ENCODE results near the gene TMED5. TPM values are rescaled to one million over a fixed set of nuclear protein-coding genes. Genes with fewer than 3 reads are reported as not detected.

The TMED5 gene
- total RNA-seq, 1 experiment from 2014 or later: 80.5 TPM

DNA sequence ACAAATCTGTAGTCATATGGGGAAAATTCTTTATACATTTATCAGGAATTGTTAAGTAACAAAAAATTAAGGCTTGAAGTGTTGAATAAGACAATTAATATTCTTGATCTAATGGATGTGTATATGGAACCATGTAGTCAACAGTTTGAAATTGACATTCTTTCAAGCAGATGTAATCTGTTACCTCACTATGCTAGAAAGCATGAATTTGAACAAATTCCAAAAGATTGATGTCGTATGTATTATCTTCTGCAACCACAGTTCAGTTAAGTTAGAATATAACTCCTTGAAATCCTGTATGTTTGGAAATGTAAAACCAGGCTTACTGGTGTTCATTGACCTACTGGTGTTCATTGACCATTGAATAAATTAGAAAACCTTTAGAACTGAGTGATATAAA, 16.4 kb upstream of the TMED5 start:
- H3K27ac Mint-ChIP-seq (ENCODE audit: low read depth, unreplicated experiment): no peak overlapping the region
- no TSS peak for BruUV-seq (replicated peaks)
- intact Hi-C loops (cut with micrococcal nuclease): no loop called here
- no peak overlapping the region for H3K4me3 Mint-ChIP-seq (ENCODE audit: unreplicated experiment)
- peaks cover 5% of the 10 kb centered on the region for H3K4me1 Mint-ChIP-seq (ENCODE audit: insufficient read depth, unreplicated experiment)
- ChIA-PET POLR2A (interaction anchor here (0.8 kb wide), 1 partner anchor 8 kb away, joined by 3 read pairs; no protein-coding TSS in a partner anchor), CTCF (no interaction called here)
- TF ChIP-seq, protein P1, sequence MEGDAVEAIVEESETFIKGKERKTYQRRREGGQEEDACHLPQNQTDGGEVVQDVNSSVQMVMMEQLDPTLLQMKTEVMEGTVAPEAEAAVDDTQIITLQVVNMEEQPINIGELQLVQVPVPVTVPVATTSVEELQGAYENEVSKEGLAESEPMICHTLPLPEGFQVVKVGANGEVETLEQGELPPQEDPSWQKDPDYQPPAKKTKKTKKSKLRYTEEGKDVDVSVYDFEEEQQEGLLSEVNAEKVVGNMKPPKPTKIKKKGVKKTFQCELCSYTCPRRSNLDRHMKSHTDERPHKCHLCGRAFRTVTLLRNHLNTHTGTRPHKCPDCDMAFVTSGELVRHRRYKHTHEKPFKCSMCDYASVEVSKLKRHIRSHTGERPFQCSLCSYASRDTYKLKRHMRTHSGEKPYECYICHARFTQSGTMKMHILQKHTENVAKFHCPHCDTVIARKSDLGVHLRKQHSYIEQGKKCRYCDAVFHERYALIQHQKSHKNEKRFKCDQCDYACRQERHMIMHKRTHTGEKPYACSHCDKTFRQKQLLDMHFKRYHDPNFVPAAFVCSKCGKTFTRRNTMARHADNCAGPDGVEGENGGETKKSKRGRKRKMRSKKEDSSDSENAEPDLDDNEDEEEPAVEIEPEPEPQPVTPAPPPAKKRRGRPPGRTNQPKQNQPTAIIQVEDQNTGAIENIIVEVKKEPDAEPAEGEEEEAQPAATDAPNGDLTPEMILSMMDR (IDR thresholded peaks at IDR 0.05; ENCODE audit: unreplicated experiment): no peak
- H3K9me3 Mint-ChIP-seq (ENCODE audit: unreplicated experiment): no peaks in the 10 kb centered on the region
- no peaks in the 10 kb centered on the region for H3K27me3 Mint-ChIP-seq (ENCODE audit: insufficient read depth, unreplicated experiment)
- no peaks in the 10 kb centered on the region for H3K36me3 Mint-ChIP-seq (ENCODE audit: insufficient read depth, unreplicated experiment)
- DNase-seq (ENCODE audit: unreplicated experiment): no peak

GRCh38 chr1:93194231-93194990, 14.2 kb upstream of the TMED5 start:
- Mint-ChIP-seq H3K4me3 (ENCODE audit: unreplicated experiment) (no peak overlapping the region), H3K27ac (ENCODE audit: low read depth, unreplicated experiment) (no peak overlapping the region), H3K9me3 (ENCODE audit: unreplicated experiment) (no peaks in the 10 kb centered on the region), H3K36me3 (ENCODE audit: insufficient read depth, unreplicated experiment) (no peaks in the 10 kb centered on the region), H3K4me1 (ENCODE audit: insufficient read depth, unreplicated experiment) (peaks cover 5% of the 10 kb centered on the region), H3K27me3 (ENCODE audit: insufficient read depth, unreplicated experiment) (no peaks in the 10 kb centered on the region)
- ChIA-PET CTCF (interaction anchor here (0.5 to 0.6 kb wide), 2 partner anchors 30 to 1270 kb away, joined by 3 read pairs; no protein-coding TSS in a partner anchor), POLR2A (interaction anchor here (0.6 kb wide), 2 partner anchors 29 to 253 kb away, joined by 3 to 4 read pairs; no protein-coding TSS in a partner anchor)
- DNase-seq (ENCODE audit: unreplicated experiment): no peak
- BruUV-seq (replicated peaks): no TSS peak
- TF ChIP-seq, protein P1 (IDR thresholded peaks at IDR 0.05; ENCODE audit: unreplicated experiment): no peak
- intact Hi-C loops (cut with micrococcal nuclease): no loop called here

GRCh38 chr1:93190432-93190831, 10.2 kb upstream of the TMED5 start:
- POLR2A ChIA-PET: interaction anchor here (0.6 kb wide), 1 partner anchor 19 kb away, joined by 3 read pairs; no protein-coding TSS in a partner anchor
- Mint-ChIP-seq H3K4me1 (ENCODE audit: insufficient read depth, unreplicated experiment) (peaks cover 9% of the 10 kb centered on the region), H3K27ac (ENCODE audit: low read depth, unreplicated experiment) (no peak overlapping the region), H3K4me3 (ENCODE audit: unreplicated experiment) (no peak overlapping the region), H3K36me3 (ENCODE audit: insufficient read depth, unreplicated experiment) (peaks cover 14% of the 10 kb centered on the region), H3K27me3 (ENCODE audit: insufficient read depth, unreplicated experiment) (no peaks in the 10 kb centered on the region), H3K9me3 (ENCODE audit: unreplicated experiment) (no peaks in the 10 kb centered on the region)
- BruUV-seq (replicated peaks): no TSS peak
- CTCF ChIA-PET: interaction anchor here (0.6 kb wide), 1 partner anchor 9 kb away, joined by 3 read pairs; no protein-coding TSS in a partner anchor
- no peak for DNase-seq (ENCODE audit: unreplicated experiment)
- TF ChIP-seq, protein P1 (IDR thresholded peaks at IDR 0.05; ENCODE audit: unreplicated experiment): no peak
- intact Hi-C loops (cut with micrococcal nuclease): no loop called here

- H3K27ac Mint-ChIP-seq (ENCODE audit: low read depth, unreplicated experiment): no peak overlapping the region
- H3K4me3 Mint-ChIP-seq (ENCODE audit: unreplicated experiment): no peak overlapping the region
- BruUV-seq (replicated peaks): no TSS peak
- CTCF ChIA-PET: no interaction called here
- no peaks in the 10 kb centered on the region for H3K27me3 Mint-ChIP-seq (ENCODE audit: insufficient read depth, unreplicated experiment)
- TF ChIP-seq, protein P1 (IDR thresholded peaks at IDR 0.05; ENCODE audit: unreplicated experiment): no peak
- peaks cover 30% of the 10 kb centered on the region for H3K4me1 Mint-ChIP-seq (ENCODE audit: insufficient read depth, unreplicated experiment)
- H3K36me3 Mint-ChIP-seq (ENCODE audit: insufficient read depth, unreplicated experiment): peaks cover 21% of the 10 kb centered on the region
- H3K9me3 Mint-ChIP-seq (ENCODE audit: unreplicated experiment): no peaks in the 10 kb centered on the region
- POLR2A ChIA-PET: interaction anchor here (0.7 to 1.5 kb wide), 3 partner anchors 8 to 159 kb away, joined by 3 to 5 read pairs (median 4); no protein-coding TSS in a partner anchor
- no peak for DNase-seq (ENCODE audit: unreplicated experiment)
- intact Hi-C loops (cut with micrococcal nuclease): loop anchor here (10.0 kb wide), 1 partner anchor 158 kb away; the partner anchor contains the start of gene DR1
Measured at GRCh38 chr1:93186667-93187066, 6.5 kb upstream of the TMED5 start.

Measured in MCF 10A (cell line).